ENCODE measurements around the gene R3HDM2. TPM values are rescaled to one million over a fixed set of nuclear protein-coding genes. Genes with fewer than 3 reads are reported as not detected.
A peak's percentile ranks its signal among the peaks of the same experiment; 100 is the strongest.

The R3HDM2 gene
- total RNA-seq, 2 donors from 2014 or later: 49.7 to 51.8 TPM

GRCh38 chr12:57240926-57241401 is 189.9 kb downstream of the R3HDM2 start:
- intact Hi-C loops (cut with DNase I): no loop called here
- no peak for DNase-seq (ENCODE audit: low spot score)

GRCh38 chr12:57240066-57240921 is 190.5 kb downstream of the R3HDM2 start:
- peak; percentile 84 for DNase-seq (ENCODE audit: low spot score)
- intact Hi-C loops (cut with DNase I): no loop called here

- no peak for DNase-seq (ENCODE audit: low spot score)
- intact Hi-C loops (cut with DNase I): loop anchor here in 1 of 2 donors (2.0 kb wide), 1 partner anchor 27 kb away; no protein-coding TSS in a partner anchor
These were observed 191.2 kb downstream of the R3HDM2 start for GRCh38 chr12:57239587-57240065.

GRCh38 chr12:57238854-57239554 is 191.8 kb downstream of the R3HDM2 start:
- peak; percentile 97 for DNase-seq (ENCODE audit: low spot score)
- intact Hi-C loops (cut with DNase I): loop anchor here in 1 of 2 donors (2.0 kb wide), 1 partner anchor 26 kb away; no protein-coding TSS in a partner anchor

GRCh38 chr12:57237932-57238853 is 192.7 kb downstream of the R3HDM2 start:
- DNase-seq (ENCODE audit: low spot score): no peak
- intact Hi-C loops (cut with DNase I): loop anchor here in 1 of 2 donors (2.0 kb wide), 1 partner anchor 25 kb away; no protein-coding TSS in a partner anchor

GRCh38 chr12:57237596-57237931 is 193.3 kb downstream of the R3HDM2 start:
- DNase-seq (ENCODE audit: low spot score): no peak
- intact Hi-C loops (cut with DNase I): no loop called here

GRCh38 chr12:57236925-57237595 is 193.8 kb downstream of the R3HDM2 start:
- intact Hi-C loops (cut with DNase I): no loop called here
- DNase-seq (ENCODE audit: low spot score): no peak

GRCh38 chr12:57236201-57236924 is 194.5 kb downstream of the R3HDM2 start:
- DNase-seq (ENCODE audit: low spot score): no peak
- intact Hi-C loops (cut with DNase I): no loop called here

- no peak for DNase-seq (ENCODE audit: low spot score)
- intact Hi-C loops (cut with DNase I): no loop called here
These were observed 195.1 kb downstream of the R3HDM2 start for GRCh38 chr12:57235728-57236131.

GRCh38 chr12:57235017-57235727 is 195.7 kb downstream of the R3HDM2 start:
- intact Hi-C loops (cut with DNase I): no loop called here
- DNase-seq (ENCODE audit: low spot score): peak; percentile 93

GRCh38 chr12:57234571-57235016 is 196.2 kb downstream of the R3HDM2 start:
- intact Hi-C loops (cut with DNase I): no loop called here
- no peak for DNase-seq (ENCODE audit: low spot score)

GRCh38 chr12:57234233-57234570 is 196.6 kb downstream of the R3HDM2 start:
- intact Hi-C loops (cut with DNase I): no loop called here
- DNase-seq (ENCODE audit: low spot score): no peak

GRCh38 chr12:57233357-57234232 is 197.2 kb downstream of the R3HDM2 start:
- peak; percentile 82 for DNase-seq (ENCODE audit: low spot score)
- intact Hi-C loops (cut with DNase I): no loop called here

GRCh38 chr12:57232156-57232756 is 198.6 kb downstream of the R3HDM2 start:
- intact Hi-C loops (cut with DNase I): no loop called here
- peak; percentile 81 for DNase-seq (ENCODE audit: low spot score)

- DNase-seq (ENCODE audit: low spot score): no peak
- intact Hi-C loops (cut with DNase I): no loop called here
These were observed 199.4 kb downstream of the R3HDM2 start for GRCh38 chr12:57231276-57232021.

All from posterior vena cava (tissue), 2 donors.